ENCODE results near the gene PIGB. TPM values are rescaled to one million over a fixed set of nuclear protein-coding genes. Genes with fewer than 3 reads are reported as not detected.
"Not testable (repeated sequence)": the region's sequence is repeated elsewhere in the genome, so short reads cannot be mapped to it uniquely, and the experiment has no call there.

PIGB gene
- total RNA-seq, 1 experiment from 2014 or later, result 19.3 TPM

- ChIA-PET POLR2A (no interaction called here), CTCF (no interaction called here)
- in situ Hi-C loops (cut with HindIII; ENCODE audit: low pct_unique_long_range_greater_than_20kb, low sequenced_read_pairs), result no loop called here
- 0 out of 2 replicates have a peak overlapping the region, but pooled peaks have one; percentile 34 for H3K27ac ChIP-seq (ENCODE audit: low read length)
- no peak for DNase-seq (ENCODE audit: low read depth, low spot score)
- H3K36me3 ChIP-seq (ENCODE audit: control insufficient read depth, insufficient read depth, low read length), result no peaks in the 10 kb centered on the region
- TF ChIP-seq POLR2AphosphoS5 (IDR thresholded peaks at IDR 0.05; ENCODE audit: low read depth, low read length), result no peak
- TF ChIP-seq CTCF (IDR thresholded peaks at IDR 0.05), result peak; percentile 95
- BruUV-seq (replicated peaks), result no TSS peak
- no peaks in the 10 kb centered on the region for H3K9me3 ChIP-seq (ENCODE audit: control insufficient read depth, insufficient read depth, low read depth, low read length)
- H3K4me1 ChIP-seq (ENCODE audit: control insufficient read depth, insufficient read depth, low read length), result peaks cover 4% of the 10 kb centered on the region; the same call in 1 of the 2 replicates
- peak overlapping the region; percentile 69 to 93 for H3K4me3 ChIP-seq (ENCODE audit: low read depth in 2 of 2, low read length in 2 of 2)
- no peaks in the 10 kb centered on the region for H3K27me3 ChIP-seq (ENCODE audit: control insufficient read depth, insufficient read depth, low read length)
- intact Hi-C loops (cut with micrococcal nuclease; ENCODE audit: unreplicated experiment), result loop anchor here (1.0 kb wide), 1 partner anchor 73 kb away; no protein-coding TSS in a partner anchor
- peak; percentile 96 for ATAC-seq
Measured at GRCh38 chr15:55290528-55291057, 28.4 kb upstream of the PIGB start.

GRCh38 chr15:55297315-55297714 is 21.7 kb upstream of the PIGB start:
- BruUV-seq (replicated peaks), result no TSS peak
- POLR2A ChIA-PET, result no interaction called here
- TF ChIP-seq TCF7L2 (IDR thresholded peaks at IDR 0.05; ENCODE audit: low read depth, low read length) (no peak), REST (IDR thresholded peaks at IDR 0.05; ENCODE audit: insufficient read depth in 1 of 2, low read depth in 2 of 2, low read length in 1 of 2) (no peak), SIN3A (IDR thresholded peaks at IDR 0.05; ENCODE audit: borderline replicate concordance, insufficient read depth, low read depth, low read length) (no peak), POLR2AphosphoS5 (IDR thresholded peaks at IDR 0.05; ENCODE audit: low read depth, low read length) (no peak), CTCF (IDR thresholded peaks at IDR 0.05) (no peak)
- intact Hi-C loops (cut with micrococcal nuclease; ENCODE audit: unreplicated experiment), result no loop called here
- H3K4me3 ChIP-seq (ENCODE audit: low read depth in 2 of 2, low read length in 2 of 2), result no peak overlapping the region
- no peak for DNase-seq (ENCODE audit: low read depth, low spot score)
- no peak for ATAC-seq
- H3K27me3 ChIP-seq (ENCODE audit: control insufficient read depth, insufficient read depth, low read length), result no peaks in the 10 kb centered on the region
- H3K36me3 ChIP-seq (ENCODE audit: control insufficient read depth, insufficient read depth, low read length), result no peaks in the 10 kb centered on the region
- in situ Hi-C loops (cut with HindIII; ENCODE audit: low pct_unique_long_range_greater_than_20kb, low sequenced_read_pairs), result no loop called here
- H3K4me1 ChIP-seq (ENCODE audit: control insufficient read depth, insufficient read depth, low read length), result no peaks in the 10 kb centered on the region
- CTCF ChIA-PET, result interaction anchor here (0.6 kb wide), 1 partner anchor 72 kb away, joined by 7 read pairs; no protein-coding TSS in a partner anchor
- H3K27ac ChIP-seq (ENCODE audit: low read length), result no peak overlapping the region
- H3K9me3 ChIP-seq (ENCODE audit: control insufficient read depth, insufficient read depth, low read depth, low read length), result no peaks in the 10 kb centered on the region

GRCh38 chr15:55302801-55303200 is 16.2 kb upstream of the PIGB start:
- DNase-seq (ENCODE audit: low read depth, low spot score); CTCF ChIA-PET; H3K27ac ChIP-seq (ENCODE audit: low read length); intact Hi-C loops (cut with micrococcal nuclease; ENCODE audit: unreplicated experiment); POLR2A ChIA-PET; BruUV-seq (replicated peaks); H3K36me3 ChIP-seq (ENCODE audit: control insufficient read depth, insufficient read depth, low read length); in situ Hi-C loops (cut with HindIII; ENCODE audit: low pct_unique_long_range_greater_than_20kb, low sequenced_read_pairs); H3K27me3 ChIP-seq (ENCODE audit: control insufficient read depth, insufficient read depth, low read length); ATAC-seq; H3K4me3 ChIP-seq (ENCODE audit: low read depth in 2 of 2, low read length in 2 of 2); H3K9me3 ChIP-seq (ENCODE audit: control insufficient read depth, insufficient read depth, low read depth, low read length); H3K4me1 ChIP-seq (ENCODE audit: control insufficient read depth, insufficient read depth, low read length): not testable (repeated sequence)
